ENCODE measurements around the gene CCDC102A. TPM values are rescaled to one million over a fixed set of nuclear protein-coding genes. Genes with fewer than 3 reads are reported as not detected.

The CCDC102A gene
- total RNA-seq, 2 donors from 2014 or later: 10.6 to 22.4 TPM

DNA sequence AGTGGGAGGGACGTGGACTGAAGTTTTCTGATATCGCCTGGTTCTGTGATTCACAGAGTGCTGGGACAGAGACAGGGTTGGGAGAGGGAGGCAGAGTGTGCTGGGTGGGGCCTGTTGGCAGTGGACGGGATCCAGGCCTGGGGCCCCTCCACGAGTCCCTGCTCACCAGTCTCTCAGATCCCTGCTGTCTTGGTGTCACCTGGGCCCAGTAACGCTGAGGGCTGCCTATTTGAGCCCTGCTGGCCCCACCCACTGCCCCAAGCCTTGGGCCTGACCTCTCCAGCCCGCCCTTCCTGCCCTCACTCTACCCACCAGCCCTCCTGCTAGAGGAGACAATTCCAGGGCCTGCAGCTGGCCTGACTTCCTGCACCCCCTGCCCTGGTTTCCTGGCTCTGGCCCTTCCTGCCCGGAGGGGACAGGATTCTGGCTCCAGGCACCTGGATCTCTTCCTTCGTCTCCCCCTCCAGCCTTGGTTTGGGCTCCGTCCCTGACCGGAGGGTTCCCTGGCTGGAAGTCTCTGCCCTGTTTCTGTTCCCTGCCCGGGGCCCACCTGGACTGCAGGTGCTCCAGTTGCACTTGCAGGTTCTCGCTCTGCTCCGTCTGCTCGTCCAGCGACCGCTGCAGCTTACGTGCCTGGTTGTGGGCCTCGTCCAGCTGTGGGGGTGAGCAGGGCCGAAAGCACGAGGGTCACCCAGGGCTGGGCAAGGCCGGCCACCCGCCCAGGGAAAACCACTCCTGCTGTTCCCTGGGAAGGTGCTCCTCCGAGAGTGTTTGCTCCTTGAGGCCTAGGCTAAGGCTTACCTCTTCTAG, 21.4 kb downstream of the CCDC102A start:
- H3K4me3 ChIP-seq: no peak overlapping the region
- no peak for TF ChIP-seq POLR2A (IDR thresholded peaks at IDR 0.05)
- no peak for TF ChIP-seq CTCF (IDR thresholded peaks at IDR 0.05)
- H3K27ac ChIP-seq: no peak overlapping the region
- no peaks in the 10 kb centered on the region for H3K27me3 ChIP-seq
- DNase-seq (no peak), ATAC-seq (peak; percentile 29)
- no peaks in the 10 kb centered on the region for H3K9me3 ChIP-seq
- 90 to 92% methylated on average over 15 to 20 of the region's 23 CpGs for WGBS, 2 donors
- intact Hi-C loops (cut with DNase I): loop anchor here (5.0 kb wide), 1 partner anchor 98 kb away; no protein-coding TSS in a partner anchor
- H3K4me1 ChIP-seq: no peaks in the 10 kb centered on the region
- H3K36me3 ChIP-seq (replicated peaks in 1 of 2; ENCODE audit: insufficient read depth in 1 of 2, low read depth in 2 of 2): no peaks in the 10 kb centered on the region

- Histone ChIP-seq H3K4me1 (no peaks in the 10 kb centered on the region), H3K27me3 (no peaks in the 10 kb centered on the region), H3K9me3 (no peaks in the 10 kb centered on the region), H3K4me3 (no peak overlapping the region), H3K27ac (no peak overlapping the region), H3K36me3 (replicated peaks in 1 of 2; ENCODE audit: insufficient read depth in 1 of 2, low read depth in 2 of 2) (no peaks in the 10 kb centered on the region)
- intact Hi-C loops (cut with DNase I): no loop called here
- 83 to 97% methylated on average over 4 of the region's 4 CpGs for WGBS, 2 donors
- ATAC-seq: no peak
- no peak for DNase-seq
- TF ChIP-seq POLR2A (IDR thresholded peaks at IDR 0.05) (no peak), CTCF (IDR thresholded peaks at IDR 0.05) (no peak)
Measured at GRCh38 chr16:57514371-57514770, 22.0 kb downstream of the CCDC102A start.

- H3K9me3 ChIP-seq: no peaks in the 10 kb centered on the region
- H3K27ac ChIP-seq: no peak overlapping the region
- no peaks in the 10 kb centered on the region for H3K27me3 ChIP-seq
- DNase-seq (no peak), ATAC-seq (no peak)
- H3K36me3 ChIP-seq (replicated peaks in 1 of 2; ENCODE audit: insufficient read depth in 1 of 2, low read depth in 2 of 2): no peaks in the 10 kb centered on the region
- no peak overlapping the region for H3K4me3 ChIP-seq
- TF ChIP-seq CTCF (IDR thresholded peaks at IDR 0.05): no peak
- TF ChIP-seq POLR2A (IDR thresholded peaks at IDR 0.05): no peak
- WGBS, 2 donors: 75 to 86% methylated on average over 13 to 14 of the region's 14 CpGs
- intact Hi-C loops (cut with DNase I): no loop called here
- no peaks in the 10 kb centered on the region for H3K4me1 ChIP-seq
Measured at GRCh38 chr16:57513371-57514102, 22.8 kb downstream of the CCDC102A start.

- H3K9me3 ChIP-seq: no peaks in the 10 kb centered on the region
- TF ChIP-seq CTCF (IDR thresholded peaks at IDR 0.05): no peak
- no peak for TF ChIP-seq POLR2A (IDR thresholded peaks at IDR 0.05)
- intact Hi-C loops (cut with DNase I): no loop called here
- no peak overlapping the region for H3K4me3 ChIP-seq
- no peaks in the 10 kb centered on the region for H3K36me3 ChIP-seq (replicated peaks in 1 of 2; ENCODE audit: insufficient read depth in 1 of 2, low read depth in 2 of 2)
- ATAC-seq (no peak), DNase-seq (no peak)
- 92 to 94% methylated on average over 18 to 23 of the region's 23 CpGs for WGBS, 2 donors
- no peaks in the 10 kb centered on the region for H3K27me3 ChIP-seq
- no peak overlapping the region for H3K27ac ChIP-seq
- H3K4me1 ChIP-seq: no peaks in the 10 kb centered on the region
Measured at GRCh38 chr16:57512296-57513001, 23.9 kb downstream of the CCDC102A start.

Measured in body of pancreas (tissue), 4 donors.